GM13976 (cell line): ENCODE data around the gene FOXP1.

Experiments used
- DNase-seq: peaks from one replicate; pipeline ENCODE4 v3.0.0; 2012; ENCODE audit warnings: low spot score
- CTCF ChIP-seq: IDR thresholded peaks from 2 replicates; pipeline ENCODE4 v1.5.1; 2012; ENCODE audit warnings: borderline replicate concordance, mild to moderate bottlenecking; ENCODE audit not compliant: insufficient read depth; ENCODE audit errors: extremely low read depth, missing control alignments, control extremely low read depth
- in situ Hi-C: fragments of 300-500 bp; cut with MboI; formaldehyde crosslinking; loops from one replicate; pipeline ENCODE4 v1.12.0; 2022; ENCODE audit warnings: low sequenced_read_pairs, mixed read lengths, inconsistent platforms; ENCODE audit not compliant: unreplicated experiment

Gene FOXP1

DNA sequence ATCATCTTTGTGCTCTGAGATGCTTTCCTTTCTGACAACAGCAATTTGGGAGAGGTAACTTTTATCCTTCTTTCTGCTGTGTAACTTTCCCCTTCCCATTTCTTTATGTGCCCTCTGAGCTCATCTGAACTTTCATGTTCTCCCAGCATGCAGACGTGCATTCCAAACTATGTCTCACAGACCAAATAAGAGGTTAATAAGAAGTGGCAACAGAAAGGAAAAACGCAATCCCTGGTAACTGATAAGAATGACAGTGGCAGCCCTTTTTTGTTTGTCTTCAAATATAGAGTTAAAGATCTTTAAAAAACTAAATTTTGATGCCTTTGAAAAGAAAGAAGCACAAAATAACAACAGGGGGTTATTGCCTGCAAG, 533.4 kb downstream of the FOXP1 start:
- TF ChIP-seq CTCF = no peak
- in situ Hi-C loops = no loop called here
- no peak for DNase-seq

GRCh38 chr3:71048948-71049347, 534.6 kb downstream of the FOXP1 start:
- DNase-seq = no peak
- in situ Hi-C loops = no loop called here
- no peak for TF ChIP-seq CTCF

GRCh38 chr3:71047616-71048531, 535.7 kb downstream of the FOXP1 start:
- in situ Hi-C loops = no loop called here
- no peak for DNase-seq
- no peak for TF ChIP-seq CTCF

GRCh38 chr3:71046791-71047190, 536.7 kb downstream of the FOXP1 start:
- no peak for DNase-seq
- TF ChIP-seq CTCF = no peak
- in situ Hi-C loops = no loop called here

- no peak for DNase-seq
- in situ Hi-C loops = no loop called here
- no peak for TF ChIP-seq CTCF
Measured at GRCh38 chr3:71045917-71046282, 537.6 kb downstream of the FOXP1 start.

DNA sequence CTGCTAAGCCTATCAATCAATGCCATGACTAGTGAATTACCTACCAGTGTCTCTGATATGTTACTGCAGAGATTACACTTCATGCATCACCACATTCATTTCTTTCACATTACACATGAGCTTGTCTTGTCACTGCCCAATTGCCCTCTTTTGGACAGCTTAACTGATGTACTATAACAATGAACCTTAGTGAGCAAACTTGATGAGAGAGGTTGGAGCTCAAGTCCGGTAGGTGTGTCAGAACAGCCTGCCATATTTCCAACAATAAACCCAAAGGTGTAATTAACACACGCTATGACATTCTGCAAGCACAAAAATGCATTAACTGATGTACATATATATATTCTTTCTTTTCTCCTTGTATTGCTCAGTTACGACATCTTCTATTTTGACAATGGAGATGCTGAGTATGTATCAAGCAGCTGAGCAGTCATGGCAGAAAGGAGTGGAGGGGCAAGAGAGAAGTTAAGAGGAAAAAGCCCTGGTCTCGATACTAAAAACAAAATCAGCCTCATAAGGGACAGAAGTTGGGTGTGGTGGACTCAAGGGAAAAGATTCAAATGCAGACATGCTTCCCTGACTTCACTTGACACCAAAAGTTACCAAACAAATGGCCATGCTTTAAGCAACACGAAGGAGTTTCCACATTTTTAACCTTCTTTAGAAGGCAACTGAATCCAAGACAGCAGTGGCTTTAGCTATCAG, 538.2 kb downstream of the FOXP1 start:
- no peak for TF ChIP-seq CTCF
- in situ Hi-C loops = no loop called here

More for the DNA sequence above, 538.2 kb downstream of the FOXP1 start:
- no peak for DNase-seq
